ENCODE data around the gene RALGAPA1. TPM values are rescaled to one million over a fixed set of nuclear protein-coding genes. Genes with fewer than 3 reads are reported as not detected.

RALGAPA1 gene
- total RNA-seq, 2 donors from 2014 or later: 38.9 to 60.2 TPM

DNA sequence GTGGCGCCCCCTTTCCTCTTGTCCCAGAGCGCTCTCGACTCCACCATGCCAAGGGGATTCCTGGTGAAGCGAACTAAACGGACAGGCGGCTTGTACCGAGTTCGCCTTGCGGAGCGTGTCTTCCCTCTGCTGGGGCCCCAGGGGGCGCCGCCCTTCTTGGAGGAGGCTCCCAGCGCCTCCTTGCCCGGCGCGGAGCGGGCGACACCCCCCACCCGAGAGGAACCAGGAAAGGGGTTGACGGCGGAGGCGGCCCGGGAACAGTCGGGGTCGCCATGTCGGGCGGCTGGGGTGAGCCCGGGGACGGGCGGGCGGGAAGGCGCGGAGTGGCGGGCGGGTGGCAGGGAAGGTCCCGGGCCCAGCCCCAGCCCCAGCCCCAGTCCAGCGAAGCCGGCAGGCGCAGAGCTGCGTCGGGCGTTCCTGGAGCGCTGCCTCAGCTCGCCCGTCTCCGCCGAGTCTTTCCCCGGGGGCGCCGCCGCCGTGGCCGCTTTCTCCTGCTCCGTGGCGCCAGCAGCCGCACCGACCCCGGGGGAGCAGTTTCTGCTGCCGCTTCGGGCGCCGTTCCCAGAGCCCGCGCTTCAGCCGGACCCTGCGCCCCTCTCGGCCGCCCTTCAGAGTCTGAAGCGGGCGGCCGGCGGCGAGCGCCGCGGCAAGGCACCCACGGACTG lies 274.8 kb downstream of the RALGAPA1 start:
- peaks cover 28 to 41% of the 10 kb centered on the region in 2 donors for H3K27me3 Mint-ChIP-seq
- peaks cover 6 to 10% of the 10 kb centered on the region in 2 donors for H3K4me1 Mint-ChIP-seq (ENCODE audit: low read depth in 2 of 2)
- no peak overlapping the region for H3K27ac Mint-ChIP-seq
- peak overlapping the region; percentile 79 for H3K4me3 Mint-ChIP-seq
- no peaks in the 10 kb centered on the region for H3K36me3 Mint-ChIP-seq
- ATAC-seq (peak in 1 of 2 donors; percentile 31), DNase-seq (ENCODE audit: low spot score) (no peak)
- H3K9me3 Mint-ChIP-seq: no peaks in the 10 kb centered on the region

DNA sequence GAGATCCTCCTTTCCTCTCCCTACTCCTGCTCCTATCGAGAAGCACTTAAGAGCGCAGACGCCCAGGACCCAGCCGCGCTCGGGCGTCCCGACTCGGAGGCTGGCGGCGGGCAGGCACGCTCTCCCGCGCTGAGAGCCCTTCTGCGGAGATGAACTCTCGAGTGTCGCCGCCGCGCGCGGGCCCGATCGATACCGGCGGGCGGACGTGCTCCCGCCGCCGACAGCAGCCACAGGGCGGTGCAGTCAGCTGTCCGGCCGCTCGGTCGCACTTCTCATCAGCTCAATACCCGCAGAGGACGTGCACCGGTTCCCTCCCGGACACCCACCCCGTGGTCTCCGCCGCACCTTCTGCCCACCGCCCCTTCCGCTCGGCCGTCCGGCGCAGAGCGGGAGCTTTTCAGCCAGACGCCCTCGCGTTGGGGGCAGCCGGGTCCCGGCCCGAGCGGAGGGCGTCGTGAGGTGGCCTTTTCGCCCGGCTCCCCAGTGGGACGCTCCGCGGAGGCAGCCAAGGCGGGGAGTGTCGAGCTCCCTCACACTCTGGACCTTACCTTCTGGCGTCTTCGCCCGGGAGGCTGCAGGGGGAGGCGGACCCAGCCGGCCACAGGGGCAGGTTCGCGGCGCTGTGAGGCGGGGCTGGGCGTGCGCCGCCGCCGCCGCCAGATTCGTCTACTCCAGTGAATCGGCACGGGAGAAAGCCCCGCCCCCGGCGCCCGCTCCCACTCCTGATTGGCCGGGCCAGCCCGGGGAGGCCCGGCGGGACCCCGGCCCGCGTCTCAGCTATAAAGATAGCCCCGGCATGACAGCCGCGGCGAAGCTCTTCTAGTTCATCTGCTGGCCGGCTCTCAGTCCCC lies 275.5 kb downstream of the RALGAPA1 start, which contains the start of gene INSM2:
INSM2 (plus strand) TSS at position 808 of the 851 bp plus-strand sequence. CDS start 89 bp downstream, outside the sequence.
- no peaks in the 10 kb centered on the region for H3K9me3 Mint-ChIP-seq
- H3K36me3 Mint-ChIP-seq: no peaks in the 10 kb centered on the region
- peaks cover 6 to 10% of the 10 kb centered on the region in 2 donors for H3K4me1 Mint-ChIP-seq (ENCODE audit: low read depth in 2 of 2)
- H3K4me3 Mint-ChIP-seq: peak within 1 kb of the TSS; percentile 79
- H3K27me3 Mint-ChIP-seq: peaks cover 33 to 49% of the 10 kb centered on the region in 2 donors
- DNase-seq (ENCODE audit: low spot score): peak; percentile 77
- ATAC-seq: peak; percentile 88 to 91
- no peak within 1 kb of the TSS for H3K27ac Mint-ChIP-seq

DNA sequence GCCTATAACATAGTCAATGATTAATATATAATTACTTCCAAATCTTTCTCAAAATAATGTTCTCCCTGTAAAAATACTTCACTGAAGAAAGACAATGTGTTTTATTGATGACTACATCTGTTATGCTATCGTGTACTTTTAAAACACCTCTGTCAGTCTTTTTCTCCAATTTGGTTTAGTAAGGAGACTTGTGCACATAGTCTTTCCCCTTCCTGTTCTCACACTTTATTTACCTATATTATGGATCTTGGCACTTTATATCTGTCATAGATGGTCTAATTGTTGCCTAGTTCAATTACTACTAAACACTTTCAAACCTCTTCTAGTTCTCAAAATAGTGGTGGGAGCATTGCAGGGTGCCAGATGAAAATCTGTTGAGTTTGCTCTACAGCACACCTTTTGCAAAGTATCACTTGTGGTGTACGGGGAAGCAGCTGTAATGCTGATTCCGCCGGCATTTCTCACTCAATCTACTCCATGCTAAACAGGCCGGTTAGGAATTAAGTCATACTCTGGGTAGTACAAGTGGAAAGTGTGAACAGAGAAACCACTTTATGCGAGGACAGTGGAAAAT lies 276.2 kb downstream of the RALGAPA1 start:
- DNase-seq (ENCODE audit: low spot score): no peak
- Mint-ChIP-seq H3K27ac (no peak overlapping the region), H3K4me1 (ENCODE audit: low read depth in 2 of 2) (peaks cover 6 to 10% of the 10 kb centered on the region in 2 donors), H3K9me3 (no peaks in the 10 kb centered on the region), H3K4me3 (peak overlapping the region; percentile 79), H3K27me3 (peaks cover 38 to 56% of the 10 kb centered on the region in 2 donors), H3K36me3 (no peaks in the 10 kb centered on the region)
- ATAC-seq: peak in 1 of 2 donors; percentile 4

DNA sequence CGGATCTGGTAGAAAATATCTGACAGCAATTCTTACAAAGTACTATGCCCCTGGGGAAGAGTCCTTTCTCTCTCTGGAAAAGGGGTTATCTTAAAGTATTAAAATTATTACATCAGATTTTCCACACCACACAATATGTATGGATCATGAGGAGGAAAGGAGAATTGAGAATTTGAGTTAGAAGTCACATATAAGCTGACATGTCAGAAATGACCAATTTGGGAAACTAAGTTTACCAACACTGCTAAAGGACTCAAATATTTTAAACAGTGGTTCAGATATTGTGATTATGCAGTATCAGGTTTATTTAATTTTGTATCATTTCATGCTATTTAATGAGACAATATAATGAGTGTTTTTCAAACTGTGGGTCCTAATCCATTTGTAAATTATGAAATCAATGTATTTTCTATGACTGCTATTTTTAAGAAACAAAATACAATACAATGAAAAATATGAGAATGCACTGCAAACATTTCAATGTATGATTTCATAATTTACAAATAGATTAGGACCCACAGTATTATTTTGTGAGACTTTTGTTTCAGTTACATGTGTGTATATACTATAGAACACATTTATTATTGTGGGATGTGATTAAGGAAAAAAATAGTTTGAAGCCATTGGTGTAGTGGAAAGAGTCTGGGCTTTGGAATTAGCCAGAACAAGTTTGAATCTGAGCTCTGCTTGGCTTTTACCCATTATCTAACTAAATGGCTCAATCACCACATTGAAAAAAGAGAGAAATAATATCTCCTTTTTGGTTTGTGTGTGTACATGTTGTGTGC lies 276.9 kb downstream of the RALGAPA1 start:
- no peaks in the 10 kb centered on the region for H3K36me3 Mint-ChIP-seq

DNA sequence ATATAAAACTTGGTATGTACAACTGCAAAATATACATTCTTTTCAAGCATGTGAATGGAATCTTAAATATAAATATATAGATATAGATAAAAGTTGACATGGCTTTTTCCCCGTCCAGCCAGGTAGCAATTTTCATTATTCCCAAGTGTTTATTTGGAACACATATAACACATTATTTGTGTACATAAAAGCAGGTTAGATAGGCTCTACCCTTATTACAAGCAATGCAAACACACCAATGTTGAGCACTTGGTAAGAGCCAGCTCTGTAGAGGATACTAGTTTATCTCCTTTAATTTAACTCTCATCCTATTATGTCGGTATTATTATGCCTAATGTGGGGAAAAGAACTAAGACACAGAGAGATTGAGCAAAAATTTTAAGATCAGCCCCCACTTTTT lies 282.1 kb downstream of the RALGAPA1 start:
- ATAC-seq: no peak
- Mint-ChIP-seq H3K4me3 (no peak overlapping the region), H3K9me3 (no peaks in the 10 kb centered on the region), H3K27ac (no peak overlapping the region), H3K36me3 (no peaks in the 10 kb centered on the region), H3K4me1 (ENCODE audit: low read depth in 2 of 2) (no peaks in the 10 kb centered on the region), H3K27me3 (peaks cover 37 to 65% of the 10 kb centered on the region in 2 donors)
- DNase-seq (ENCODE audit: low spot score): no peak

More for the DNA sequence above, 276.9 kb downstream of the RALGAPA1 start:
- Mint-ChIP-seq H3K27ac (no peak overlapping the region), H3K9me3 (no peaks in the 10 kb centered on the region), H3K4me1 (ENCODE audit: low read depth in 2 of 2) (peaks cover 6 to 10% of the 10 kb centered on the region in 2 donors), H3K27me3 (peaks cover 38 to 59% of the 10 kb centered on the region in 2 donors), H3K4me3 (no peak overlapping the region)
- ATAC-seq: no peak
- no peak for DNase-seq (ENCODE audit: low spot score)

DNA sequence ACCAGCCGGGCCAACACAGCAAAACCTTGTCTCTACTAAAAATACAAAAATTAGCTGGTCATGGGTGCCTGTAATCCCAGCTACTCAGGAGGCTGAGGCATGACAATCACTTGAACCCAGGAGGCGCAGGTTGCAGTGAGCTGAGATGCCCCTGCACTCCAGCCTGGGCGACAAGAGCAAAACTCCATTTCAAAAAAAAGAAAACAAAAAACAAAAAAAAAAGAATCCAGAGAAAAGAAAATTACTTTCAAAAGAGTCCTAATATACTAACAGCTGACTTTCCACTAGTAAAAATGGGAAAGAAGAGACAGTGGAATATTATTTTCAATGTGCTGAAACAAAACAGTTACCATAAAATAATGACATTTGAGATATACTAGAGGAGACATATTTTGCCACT lies 283.4 kb downstream of the RALGAPA1 start:
- Mint-ChIP-seq H3K27ac (no peak overlapping the region), H3K4me1 (ENCODE audit: low read depth in 2 of 2) (no peaks in the 10 kb centered on the region), H3K36me3 (no peaks in the 10 kb centered on the region), H3K9me3 (no peaks in the 10 kb centered on the region), H3K4me3 (no peak overlapping the region), H3K27me3 (peaks cover 40 to 65% of the 10 kb centered on the region in 2 donors)
- ATAC-seq: no peak
- no peak for DNase-seq (ENCODE audit: low spot score)

DNA sequence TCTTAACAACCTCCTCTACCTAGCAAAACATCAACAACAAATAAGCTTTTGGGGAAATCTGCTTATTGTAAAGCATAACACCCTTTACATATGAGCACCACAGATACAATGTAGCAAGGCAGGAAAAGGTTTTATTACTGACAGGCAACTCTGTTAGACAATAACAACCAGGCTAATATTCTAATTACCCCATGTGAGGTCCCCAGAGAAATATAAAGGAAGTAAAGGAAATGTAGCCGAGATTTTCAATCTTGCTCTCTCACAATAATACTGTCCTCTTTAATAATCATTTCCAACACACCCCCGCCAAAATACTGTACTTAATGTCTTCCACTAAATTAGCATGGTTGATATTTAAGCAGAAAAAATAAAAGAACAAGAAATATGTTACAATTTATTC lies 289.1 kb downstream of the RALGAPA1 start:
- Mint-ChIP-seq H3K27me3 (peaks cover 25 to 34% of the 10 kb centered on the region in 2 donors), H3K4me1 (ENCODE audit: low read depth in 2 of 2) (no peaks in the 10 kb centered on the region), H3K27ac (no peak overlapping the region), H3K36me3 (no peaks in the 10 kb centered on the region), H3K4me3 (no peak overlapping the region), H3K9me3 (no peaks in the 10 kb centered on the region)
- DNase-seq (ENCODE audit: low spot score) (no peak), ATAC-seq (no peak)

DNA sequence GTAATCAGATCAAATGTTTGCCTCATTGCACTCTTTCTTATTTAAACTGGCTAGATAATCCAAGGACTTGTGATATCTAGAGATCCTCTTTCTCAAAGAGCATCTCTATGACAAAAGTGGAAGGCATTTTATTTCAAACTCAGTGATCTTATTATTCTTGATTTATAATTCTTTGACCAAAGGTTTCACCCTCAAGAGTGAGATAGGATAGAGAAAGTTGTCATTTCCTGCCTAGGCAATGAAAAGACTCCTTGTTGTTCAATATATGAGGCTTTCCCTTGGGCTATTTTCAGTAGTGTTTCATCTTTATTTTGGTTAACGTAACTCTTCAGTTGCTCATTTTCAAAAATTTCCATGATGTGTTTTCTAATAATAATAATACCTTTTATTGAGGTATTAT lies 293.2 kb downstream of the RALGAPA1 start:
- Mint-ChIP-seq H3K36me3 (no peaks in the 10 kb centered on the region), H3K9me3 (no peaks in the 10 kb centered on the region), H3K4me3 (no peak overlapping the region), H3K4me1 (ENCODE audit: low read depth in 2 of 2) (no peaks in the 10 kb centered on the region), H3K27ac (no peak overlapping the region), H3K27me3 (peaks cover 14% of the 10 kb centered on the region in 2 donors)
- ATAC-seq (no peak), DNase-seq (ENCODE audit: low spot score) (no peak)

DNA sequence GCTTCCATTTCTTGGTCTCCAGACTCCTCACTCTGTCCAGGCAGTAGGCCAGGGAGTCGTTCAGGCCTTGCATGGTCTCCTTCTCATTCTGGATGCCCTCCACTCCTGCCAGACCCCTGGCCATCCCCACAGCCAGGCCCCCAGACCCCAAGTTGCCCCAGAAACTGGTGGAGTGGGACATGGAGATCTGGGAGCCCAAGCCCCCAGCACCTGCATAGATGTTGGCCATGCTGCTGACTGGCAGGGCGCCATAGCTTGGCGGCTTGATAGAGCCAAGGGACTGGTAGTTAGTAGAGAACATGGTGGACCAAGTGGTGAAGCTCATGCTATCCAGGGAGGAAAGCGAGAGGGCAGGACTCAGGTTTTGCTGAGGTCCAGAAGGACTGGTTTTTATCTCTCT lies 296.3 kb downstream of the RALGAPA1 start:
- ATAC-seq (no peak), DNase-seq (ENCODE audit: low spot score) (no peak)
- no peak overlapping the region for H3K4me3 Mint-ChIP-seq
- no peaks in the 10 kb centered on the region for H3K36me3 Mint-ChIP-seq
- no peaks in the 10 kb centered on the region for H3K9me3 Mint-ChIP-seq
- no peak overlapping the region for H3K27ac Mint-ChIP-seq
- no peaks in the 10 kb centered on the region for H3K4me1 Mint-ChIP-seq (ENCODE audit: low read depth in 2 of 2)
- H3K27me3 Mint-ChIP-seq: peaks cover 5 to 11% of the 10 kb centered on the region in 2 donors

DNA sequence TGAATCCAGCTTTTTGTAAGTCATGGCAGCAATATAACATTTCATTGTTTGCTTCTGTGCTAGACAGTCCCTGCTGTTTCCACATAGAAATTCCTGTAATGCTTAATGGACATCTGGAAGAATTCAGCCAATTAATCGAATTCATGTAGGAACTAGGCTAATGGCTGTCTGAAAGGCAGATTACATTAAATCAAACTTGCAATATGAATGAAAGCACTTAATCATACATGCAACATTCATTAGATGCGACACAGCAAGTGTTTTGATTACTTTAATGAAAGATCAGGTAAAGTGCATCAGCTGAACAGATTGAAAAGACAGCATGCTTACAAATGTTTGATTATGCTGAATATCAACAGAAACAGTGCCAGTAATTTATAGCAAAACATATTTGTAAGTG lies 299.2 kb downstream of the RALGAPA1 start:
- Mint-ChIP-seq H3K27ac (no peak overlapping the region), H3K9me3 (no peaks in the 10 kb centered on the region), H3K36me3 (no peaks in the 10 kb centered on the region), H3K27me3 (peaks cover 5 to 14% of the 10 kb centered on the region in 2 donors), H3K4me3 (no peak overlapping the region), H3K4me1 (ENCODE audit: low read depth in 2 of 2) (peaks cover 0 to 3% of the 10 kb centered on the region in 2 donors)
- no peak for ATAC-seq
- no peak for DNase-seq (ENCODE audit: low spot score)

DNA sequence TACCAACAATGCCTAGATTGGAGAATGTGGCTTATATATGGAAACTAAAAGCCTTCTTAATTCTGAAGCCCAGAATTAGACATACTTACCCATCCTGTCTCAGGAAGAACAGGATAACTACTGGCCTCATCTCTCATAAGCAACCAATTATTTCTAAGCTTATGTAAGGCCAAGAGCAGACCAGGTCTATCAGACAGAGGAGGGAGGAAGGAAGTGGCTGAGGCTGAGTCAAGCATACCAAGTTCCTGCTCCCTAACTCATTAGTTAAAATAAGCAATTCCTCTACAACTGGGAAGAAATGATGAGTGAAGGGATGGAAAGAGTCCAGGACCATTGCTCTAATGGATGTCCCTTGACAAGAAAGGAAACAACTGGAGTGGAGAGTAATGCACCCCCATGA lies 302.2 kb downstream of the RALGAPA1 start:
- DNase-seq (ENCODE audit: low spot score): no peak
- no peaks in the 10 kb centered on the region for H3K9me3 Mint-ChIP-seq
- H3K4me1 Mint-ChIP-seq (ENCODE audit: low read depth in 2 of 2): peaks cover 0 to 3% of the 10 kb centered on the region in 2 donors
- no peak overlapping the region for H3K27ac Mint-ChIP-seq
- no peak for ATAC-seq
- H3K27me3 Mint-ChIP-seq: peaks cover 14 to 18% of the 10 kb centered on the region in 2 donors
- no peaks in the 10 kb centered on the region for H3K36me3 Mint-ChIP-seq
- no peak overlapping the region for H3K4me3 Mint-ChIP-seq

DNA sequence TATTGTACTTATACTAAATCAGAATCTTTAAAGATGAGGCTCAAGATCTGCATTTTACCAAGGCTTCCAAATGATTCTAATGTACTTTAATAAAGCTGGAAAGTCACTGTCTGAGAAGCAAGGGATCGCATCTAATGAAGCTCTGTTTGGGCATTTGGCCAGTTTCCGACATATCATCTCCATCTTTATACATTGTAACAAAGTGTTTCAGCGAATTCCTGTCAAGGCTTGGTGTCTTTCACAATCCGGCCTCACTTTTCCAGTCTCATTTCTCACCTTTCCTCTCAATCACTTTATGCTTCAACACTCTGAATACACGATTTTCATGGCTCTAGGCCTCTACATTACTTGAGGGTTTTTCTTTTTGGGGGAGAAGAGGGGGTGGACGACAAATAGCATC lies 302.6 kb downstream of the RALGAPA1 start:
- H3K4me3 Mint-ChIP-seq: no peak overlapping the region
- H3K9me3 Mint-ChIP-seq: no peaks in the 10 kb centered on the region
- H3K36me3 Mint-ChIP-seq: no peaks in the 10 kb centered on the region
- H3K4me1 Mint-ChIP-seq (ENCODE audit: low read depth in 2 of 2): peaks cover 0 to 3% of the 10 kb centered on the region in 2 donors
- no peak for DNase-seq (ENCODE audit: low spot score)
- H3K27ac Mint-ChIP-seq: no peak overlapping the region
- H3K27me3 Mint-ChIP-seq: peaks cover 18 to 22% of the 10 kb centered on the region in 2 donors
- ATAC-seq: no peak

DNA sequence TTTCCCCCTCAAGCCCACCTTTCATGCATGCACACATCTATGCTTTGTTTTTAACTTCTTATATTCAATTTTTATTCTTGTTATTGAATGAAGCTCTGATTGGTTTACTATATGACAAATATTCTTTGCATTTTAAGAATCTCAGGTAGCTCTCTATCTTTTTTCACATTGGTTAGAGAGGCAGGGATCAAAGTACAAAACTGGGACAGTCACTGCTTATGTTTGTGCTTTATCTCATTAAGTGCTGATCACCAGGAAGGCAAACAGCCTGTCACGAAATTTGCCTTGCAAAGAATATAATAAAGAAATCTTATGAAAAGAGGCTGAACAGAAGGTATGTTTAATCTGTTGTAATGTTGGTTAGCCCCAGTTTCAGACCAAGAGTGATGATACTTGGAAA lies 304.8 kb downstream of the RALGAPA1 start:
- H3K9me3 Mint-ChIP-seq: no peaks in the 10 kb centered on the region
- no peak overlapping the region for H3K4me3 Mint-ChIP-seq
- no peaks in the 10 kb centered on the region for H3K36me3 Mint-ChIP-seq
- ATAC-seq (no peak), DNase-seq (ENCODE audit: low spot score) (no peak)
- peaks cover 30 to 37% of the 10 kb centered on the region in 2 donors for H3K27me3 Mint-ChIP-seq
- H3K27ac Mint-ChIP-seq: no peak overlapping the region
- peaks cover 0 to 3% of the 10 kb centered on the region in 2 donors for H3K4me1 Mint-ChIP-seq (ENCODE audit: low read depth in 2 of 2)
